Heart right ventricle (tissue), 16 donors: ENCODE results near the gene GARS1. TPM values are rescaled to one million over a fixed set of nuclear protein-coding genes. Genes with fewer than 3 reads are reported as not detected.

Experiments used
- ATAC-seq, 8 donors: fragments of 200-7000 bp; cut with Tn5 transposase; one replicate each; pipeline ENCODE4 v1.9.1; 2020; ENCODE audit warnings: mild to moderate bottlenecking in 8 of 8, moderate library complexity in 8 of 8, moderate number of reproducible peaks in 1 of 8
- DNase-seq, 2 donors: peaks; one replicate each; pipeline ENCODE4 v3.0.0-alpha.2; 2020
- H3K27ac ChIP-seq, 10 donors: fragments of 200-600 bp; sonication (generic) in 2 of 10; one replicate each; pipeline versions ENCODE4 v1.5.0 to v1.8.0; 2020 to 2022; ENCODE audit warnings: mild to moderate bottlenecking in 3 of 10
- H3K27me3 ChIP-seq, 7 donors: fragments of 200-600 bp; one replicate each; pipeline ENCODE4 v1.8.0; 2021 to 2022; ENCODE audit warnings: mild to moderate bottlenecking in 2 of 7
- H3K36me3 ChIP-seq, 9 donors: fragments of 200-600 bp; sonication (generic) in 1 of 9; one replicate each; pipeline versions ENCODE4 v1.5.0 to v1.8.0; 2020 to 2022; ENCODE audit warnings: mild to moderate bottlenecking in 2 of 9
- H3K4me1 ChIP-seq, 9 donors: fragments of 200-600 bp; sonication (generic) in 1 of 9; one replicate each; pipeline versions ENCODE4 v1.5.0 to v1.8.0; 2020 to 2022; ENCODE audit warnings: mild to moderate bottlenecking in 4 of 9
- H3K4me3 ChIP-seq, 10 donors: fragments of 200-600 bp; sonication (generic) in 2 of 10; one replicate each; pipeline versions ENCODE4 v1.5.0 to v1.8.0; 2020 to 2022; ENCODE audit warnings: mild to moderate bottlenecking in 7 of 10, moderate library complexity in 2 of 10
- H3K9me3 ChIP-seq, 11 donors: fragments of 200-600 bp in 10 of 11; sonication (generic) in 2 of 11; one replicate each; pipeline versions ENCODE4 v1.5.0 to v1.8.0; 2013 to 2022; ENCODE audit warnings: mild to moderate bottlenecking in 2 of 11, control low read depth in 1 of 11, moderate library complexity in 1 of 11
- CTCF ChIP-seq, 9 donors: fragments of 200-600 bp; sonication (generic) in 2 of 9; IDR thresholded peaks; one replicate each; pipeline versions ENCODE4 v1.5.0 to v1.8.0; 2021 to 2022; ENCODE audit warnings: antibody characterized with exemption in 9 of 9, mild to moderate bottlenecking in 5 of 9, moderate library complexity in 1 of 9
- WGBS, 2 donors: extraction: QIAGEN DNeasy Blood & Tissue Kit; methylation state at CpG; one replicate each; pipeline ENCODE4 v1.1.7; 2013; ENCODE audit warnings: inconsistent platforms in 1 of 2; 5-methylcytosine and 5-hydroxymethylcytosine counted together
- intact Hi-C, 10 donors: fragments of 100-400 bp; cut with DNase I; formaldehyde crosslinking; loops; one replicate each; pipeline versions ENCODE4 v1.11.1 to v1.14.2; 2022
- polyA plus RNA-seq, 2 donors: library from polyadenylated mRNA; stranded (reverse); fragments of 200-250 nt; gene quantifications; one replicate each; pipeline ENCODE4 v1.2.3, GENCODE V29; 2013
- total RNA-seq, 10 donors: library from RNA; stranded (reverse); fragmentation: NEBNext Ultra II Directional in 3 of 10; extraction: Animal tissue kit (Norgen Biotek cat#: 25700) in 3 of 10; gene quantifications; one replicate each; pipeline versions ENCODE4 v1.2.1 to v1.2.4, GENCODE V29; 2021 to 2023
- donor health status: Arrhythmogenic right ventricular cardiomyopathy.
- donor health status: ischemic (EF 13 %, LVEDD 7.1; RV severe dilation, severe dysfunction).
- donor health status: healthy with polysubstance abuse.
- donor health status: DM: no; HTN: yes; CAD: no.
- donor health status: DM: no; HTN: no; CAD: no.
- donor health status: ischemic (EF 25% LVEDD 6.9; RV normal size, moderate dysfunction).
- donor health status: ischemic (EF 25% LVEDD 5.7; RV mildly dilated, moderate dysfunction).
- donor health status: healthy.
- donor health status: DM: yes; HTN: yes; CAD: no.
- donor health status: Ischemic cardiomyopathy.
- donor health status: ischemic (EF 35%, LVEDD 5.7; RV mildly dilated, moderate dysfunction).
- donor health status: nonischemic (EF 11% LVEDD 7.7; RV severe dilation, severe dysfunction).
- donor health status: DM: yes; HTN: yes; CAD: no.
- donor health status: PGD.
- donor health status: ischemic (EF 29% LVEDD 5.4; RV normal size, mild dysfunction).
- donor health status: nonischemic (EF 23%, LVEDD 6.1; RV moderate dilation, normal function).

GARS1 gene
- total and polyA plus RNA-seq, 12 donors, result 36.5 to 95.6 (median 41.6) TPM

- TF ChIP-seq CTCF (IDR thresholded peaks at IDR 0.05), result no peak
- intact Hi-C loops, result no loop called here
- WGBS, 2 donors, result 2% methylated on average over 13 of the region's 13 CpGs
These were observed 847 bp downstream of the GARS1 start for GRCh38 chr7:30595436-30596013.

GRCh38 chr7:30596014-30596641 is 1.4 kb downstream of the GARS1 start:
- Histone ChIP-seq H3K4me3 (peak overlapping the region in 9 of 10 donors; percentile 73 to 97 (median 89)), H3K9me3 (no peaks in the 10 kb centered on the region), H3K27me3 (no peaks in the 10 kb centered on the region), H3K27ac (peak overlapping the region in 5 of 10 donors; percentile 92 to 97 (median 95)), H3K4me1 (peaks cover 0 to 50% (median 25%) of the 10 kb centered on the region in 9 donors), H3K36me3 (peaks cover 0 to 29% (median 15%) of the 10 kb centered on the region in 9 donors)
- no peak for DNase-seq
- no peak for ATAC-seq
- intact Hi-C loops, result no loop called here
- no peak for TF ChIP-seq CTCF (IDR thresholded peaks at IDR 0.05)
- WGBS, 2 donors, result 29 to 36% methylated on average over 14 of the region's 14 CpGs

More at GRCh38 chr7:30595436-30596013, 847 bp downstream of the GARS1 start:
- Histone ChIP-seq H3K9me3 (no peaks in the 10 kb centered on the region), H3K4me3 (peak overlapping the region; percentile 73 to 97 (median 88)), H3K36me3 (peaks cover 0 to 23% (median 13%) of the 10 kb centered on the region in 9 donors), H3K27ac (peak overlapping the region in 9 of 10 donors; percentile 86 to 97 (median 95)), H3K27me3 (no peaks in the 10 kb centered on the region), H3K4me1 (peaks cover 0 to 50% (median 25%) of the 10 kb centered on the region in 9 donors)
- no peak for ATAC-seq
- DNase-seq, result no peak

- ATAC-seq (no peak), DNase-seq (no peak)
- Histone ChIP-seq H3K4me1 (peaks cover 0 to 45% (median 25%) of the 10 kb centered on the region in 9 donors), H3K27me3 (no peaks in the 10 kb centered on the region), H3K4me3 (peak overlapping the region in 7 of 10 donors; percentile 73 to 97 (median 92)), H3K9me3 (no peaks in the 10 kb centered on the region), H3K27ac (no peak overlapping the region), H3K36me3 (peaks cover 0 to 35% (median 21%) of the 10 kb centered on the region in 9 donors)
- no peak for TF ChIP-seq CTCF (IDR thresholded peaks at IDR 0.05)
- 86 to 90% methylated on average over 3 of the region's 3 CpGs for WGBS, 2 donors
- intact Hi-C loops, result no loop called here
These were observed 2.0 kb downstream of the GARS1 start for GRCh38 chr7:30596721-30597120.

- H3K4me3 ChIP-seq, result no peak overlapping the region
- WGBS, 2 donors, result 88 to 95% methylated on average over 13 of the region's 13 CpGs
- H3K27ac ChIP-seq, result no peak overlapping the region
- TF ChIP-seq CTCF (IDR thresholded peaks at IDR 0.05), result no peak
- DNase-seq, result no peak
- intact Hi-C loops, result no loop called here
- H3K27me3 ChIP-seq, result no peaks in the 10 kb centered on the region
- H3K36me3 ChIP-seq, result peaks cover 0 to 50% (median 28%) of the 10 kb centered on the region in 9 donors
- H3K9me3 ChIP-seq, result no peaks in the 10 kb centered on the region
- no peak for ATAC-seq
- H3K4me1 ChIP-seq, result peaks cover 0 to 29% (median 21%) of the 10 kb centered on the region in 9 donors
These were observed 3.6 kb downstream of the GARS1 start for GRCh38 chr7:30598121-30598876.
